ENCODE measurements around the gene SIK2. TPM values are rescaled to one million over a fixed set of nuclear protein-coding genes. Genes with fewer than 3 reads are reported as not detected.

The SIK2 gene
- total RNA-seq, 1 experiment from 2014 or later, result 13.0 TPM

DNA sequence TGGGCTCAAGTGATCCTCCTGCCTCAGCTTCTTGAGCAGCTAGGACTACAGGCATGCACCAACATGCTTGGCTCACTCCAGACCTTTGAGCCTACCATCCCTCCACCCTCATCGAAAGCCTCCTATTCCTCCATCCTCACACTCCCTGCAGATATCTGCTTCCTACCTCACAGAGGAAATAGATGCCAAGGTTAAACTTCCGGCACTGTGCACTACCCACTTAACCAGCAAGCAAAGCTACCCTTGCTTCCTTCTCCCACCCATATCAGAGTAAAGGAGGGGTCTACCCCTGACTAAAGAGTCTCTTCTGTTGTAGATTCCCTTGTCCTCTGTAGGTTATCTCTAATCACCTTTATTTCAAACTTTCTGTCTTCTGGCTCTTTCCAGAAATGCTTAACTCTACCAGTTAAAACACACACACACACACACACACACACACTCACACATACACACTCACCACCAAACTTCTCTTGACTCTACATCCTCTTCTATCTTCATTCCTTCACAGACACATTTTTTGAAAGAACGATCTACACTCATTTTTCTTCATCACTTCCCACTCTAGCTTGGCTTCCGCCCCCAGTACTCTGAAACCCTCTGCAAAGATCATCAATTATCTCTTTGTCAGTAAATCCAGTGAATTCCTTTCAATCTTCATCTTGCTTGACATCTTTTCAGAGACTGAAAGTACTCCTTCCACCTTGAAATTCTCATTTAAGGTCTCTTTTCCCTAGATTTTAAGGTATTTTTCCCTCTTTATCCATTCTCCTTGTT is 10.9 kb upstream of the SIK2 start:
- no peak overlapping the region for H3K4me2 ChIP-seq (ENCODE audit: low read length)
- ChIA-PET POLR2A (no interaction called here), CTCF (no interaction called here)

DNA sequence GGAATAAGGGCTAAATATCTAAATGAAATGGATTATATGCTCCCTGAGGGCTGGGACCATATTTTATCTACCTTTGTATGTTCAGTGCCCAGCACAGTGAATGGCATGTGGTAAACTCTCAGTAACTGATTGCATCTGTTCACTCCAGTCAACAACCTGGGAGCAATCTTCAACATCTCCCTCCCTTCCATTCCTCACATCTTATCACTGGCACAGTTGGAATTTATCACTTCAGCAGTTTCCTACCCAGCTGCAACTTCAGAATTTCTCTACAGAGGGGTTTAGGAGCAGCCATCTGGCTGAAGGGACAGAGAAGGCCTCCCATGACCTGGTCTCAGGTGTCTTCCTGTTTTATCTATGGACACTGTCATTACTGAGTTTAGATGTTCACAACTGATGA is 9.8 kb upstream of the SIK2 start:
- no TSS peak for BruUV-seq (replicated peaks)
- Histone ChIP-seq H3K4me3 (replicated peaks in 1 of 2; ENCODE audit: low read depth in 1 of 2, low read length in 2 of 2) (no peak overlapping the region), H2AFZ (ENCODE audit: low read depth, low read length, poor library complexity, severe bottlenecking) (no peak overlapping the region), H3K9me3 (ENCODE audit: control insufficient read depth in 1 of 2, insufficient read depth in 1 of 2, low read depth in 1 of 2, low read length in 2 of 2) (no peaks in the 10 kb centered on the region), H3K9ac (ENCODE audit: low read length) (no peak overlapping the region), H3K4me2 (ENCODE audit: low read length) (no peak overlapping the region), H3K9me2 (ENCODE audit: insufficient read depth) (no peaks in the 10 kb centered on the region), H4K20me1 (ENCODE audit: insufficient read depth) (no peaks in the 10 kb centered on the region), H3K36me3 (ENCODE audit: control insufficient read depth in 1 of 2, insufficient read depth in 2 of 2, low read length in 2 of 2) (no peaks in the 10 kb centered on the region), H3K27ac (ENCODE audit: low read depth, low read length) (no peak overlapping the region), H3K79me2 (ENCODE audit: insufficient read depth, low read length) (no peaks in the 10 kb centered on the region), H3K4me1 (ENCODE audit: control insufficient read depth in 1 of 2, insufficient read depth in 2 of 2, low read length in 2 of 2) (no peaks in the 10 kb centered on the region), H3K27me3 (ENCODE audit: insufficient read depth, low read length) (no peaks in the 10 kb centered on the region)
- ChIA-PET RAD21 (ENCODE audit: low non-redundant PET in 1 of 2, low total read pairs in 2 of 2, uncharacterized antibody in 2 of 2, unreplicated experiment in 2 of 2) (no interaction called here), POLR2A (no interaction called here), CTCF (interaction anchor here (1.3 kb wide), 1 partner anchor 12 kb away, joined by 3 read pairs; no protein-coding TSS in a partner anchor)
- intact Hi-C loops (cut with micrococcal nuclease), result no loop called here
- no peak for DNase-seq (ENCODE audit: low read depth, low spot score)
- no peak for TF ChIP-seq POLR2AphosphoS5 (IDR thresholded peaks at IDR 0.05; ENCODE audit: low read depth, low read length)
- no peak for TF ChIP-seq SP1 (IDR thresholded peaks at IDR 0.05; ENCODE audit: low read depth)
- TF ChIP-seq, protein P1, sequence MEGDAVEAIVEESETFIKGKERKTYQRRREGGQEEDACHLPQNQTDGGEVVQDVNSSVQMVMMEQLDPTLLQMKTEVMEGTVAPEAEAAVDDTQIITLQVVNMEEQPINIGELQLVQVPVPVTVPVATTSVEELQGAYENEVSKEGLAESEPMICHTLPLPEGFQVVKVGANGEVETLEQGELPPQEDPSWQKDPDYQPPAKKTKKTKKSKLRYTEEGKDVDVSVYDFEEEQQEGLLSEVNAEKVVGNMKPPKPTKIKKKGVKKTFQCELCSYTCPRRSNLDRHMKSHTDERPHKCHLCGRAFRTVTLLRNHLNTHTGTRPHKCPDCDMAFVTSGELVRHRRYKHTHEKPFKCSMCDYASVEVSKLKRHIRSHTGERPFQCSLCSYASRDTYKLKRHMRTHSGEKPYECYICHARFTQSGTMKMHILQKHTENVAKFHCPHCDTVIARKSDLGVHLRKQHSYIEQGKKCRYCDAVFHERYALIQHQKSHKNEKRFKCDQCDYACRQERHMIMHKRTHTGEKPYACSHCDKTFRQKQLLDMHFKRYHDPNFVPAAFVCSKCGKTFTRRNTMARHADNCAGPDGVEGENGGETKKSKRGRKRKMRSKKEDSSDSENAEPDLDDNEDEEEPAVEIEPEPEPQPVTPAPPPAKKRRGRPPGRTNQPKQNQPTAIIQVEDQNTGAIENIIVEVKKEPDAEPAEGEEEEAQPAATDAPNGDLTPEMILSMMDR (IDR thresholded peaks at IDR 0.05 in 2 of 3, conservative IDR thresholded peaks at IDR 0.05 in 1 of 3; ENCODE audit: borderline replicate concordance in 1 of 3, insufficient read depth in 1 of 3, low read depth in 2 of 3, low read length in 2 of 3), result no peak
- no peak for TF ChIP-seq FOSL1 (IDR thresholded peaks at IDR 0.05; ENCODE audit: low read depth)
- TF ChIP-seq JUND (IDR thresholded peaks at IDR 0.05), result no peak
- no peak for ATAC-seq

More for the DNA sequence above, 10.9 kb upstream of the SIK2 start:
- RAD21 ChIA-PET (ENCODE audit: low non-redundant PET in 1 of 2, low total read pairs in 2 of 2, uncharacterized antibody in 2 of 2, unreplicated experiment in 2 of 2), result no interaction called here
- ATAC-seq (no peak), DNase-seq (ENCODE audit: low read depth, low spot score) (no peak)
- Histone ChIP-seq H3K4me3 (replicated peaks in 1 of 2; ENCODE audit: low read depth in 1 of 2, low read length in 2 of 2) (no peak overlapping the region), H3K79me2 (ENCODE audit: insufficient read depth, low read length) (no peaks in the 10 kb centered on the region), H3K9me2 (ENCODE audit: insufficient read depth) (no peaks in the 10 kb centered on the region), H3K27ac (ENCODE audit: low read depth, low read length) (no peak overlapping the region), H3K4me1 (ENCODE audit: control insufficient read depth in 1 of 2, insufficient read depth in 2 of 2, low read length in 2 of 2) (no peaks in the 10 kb centered on the region), H2AFZ (ENCODE audit: low read depth, low read length, poor library complexity, severe bottlenecking) (no peak overlapping the region), H3K36me3 (ENCODE audit: control insufficient read depth in 1 of 2, insufficient read depth in 2 of 2, low read length in 2 of 2) (no peaks in the 10 kb centered on the region), H3K27me3 (ENCODE audit: insufficient read depth, low read length) (no peaks in the 10 kb centered on the region), H4K20me1 (ENCODE audit: insufficient read depth) (no peaks in the 10 kb centered on the region), H3K9me3 (ENCODE audit: control insufficient read depth in 1 of 2, insufficient read depth in 1 of 2, low read depth in 1 of 2, low read length in 2 of 2) (no peaks in the 10 kb centered on the region), H3K9ac (ENCODE audit: low read length) (no peak overlapping the region)
- TF ChIP-seq ZFX (IDR thresholded peaks at IDR 0.05) (no peak), ELF1 (IDR thresholded peaks at IDR 0.05; ENCODE audit: borderline replicate concordance, low read depth) (no peak), POLR2A (IDR thresholded peaks at IDR 0.05; ENCODE audit: borderline replicate concordance, extremely low read depth, insufficient read depth, insufficient read length) (no peak), RAD21 (IDR thresholded peaks at IDR 0.05; ENCODE audit: low read depth) (no peak)
- TF ChIP-seq, protein P1 (IDR thresholded peaks at IDR 0.05 in 2 of 3, conservative IDR thresholded peaks at IDR 0.05 in 1 of 3; ENCODE audit: borderline replicate concordance in 1 of 3, insufficient read depth in 1 of 3, low read depth in 2 of 3, low read length in 2 of 3), result no peak
- no TSS peak for BruUV-seq (replicated peaks)
- intact Hi-C loops (cut with micrococcal nuclease), result no loop called here

All from HCT116 (cell line).